Uterus (tissue), 2 donors: ENCODE results near the gene TMED10.

Experiments
- POLR2A ChIP-seq, 2 donors: fragments of 450-650 bp; IDR thresholded peaks; one replicate each; pipeline ENCODE4 v1.6.1; 2016; ENCODE audit warnings: antibody characterized with exemption in 2 of 2, mild to moderate bottlenecking in 1 of 2, moderate library complexity in 1 of 2
- TF ChIP-seq, protein P1 (sequence below), 4 experiments: fragments of 200-600 bp in 2 of 4; fragments of 450-650 bp in 2 of 4; sonication (generic) in 2 of 4; IDR thresholded peaks; one replicate each; pipeline ENCODE4 v1.5.1; 2016 to 2019; ENCODE audit warnings: antibody characterized with exemption in 4 of 4, mild to moderate bottlenecking in 2 of 4, moderate library complexity in 1 of 4

DNA sequence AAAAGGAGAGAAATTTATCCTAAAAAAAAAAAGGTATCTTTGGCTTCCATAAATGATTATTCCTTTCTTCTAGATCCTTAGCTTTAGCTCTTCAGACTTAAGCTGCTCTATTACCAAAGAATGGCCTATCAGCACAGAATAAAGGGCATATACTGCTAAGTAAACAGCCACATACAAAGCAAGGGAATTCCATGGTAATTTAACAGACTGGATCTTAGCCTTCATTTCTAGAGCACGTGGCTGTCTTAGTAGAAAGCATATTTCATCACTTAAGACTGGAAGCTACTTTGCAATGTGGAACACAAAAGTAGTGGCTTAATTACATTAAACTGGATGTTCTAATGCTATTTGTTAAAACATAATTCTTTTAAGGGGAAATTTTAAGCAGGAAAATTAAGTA is 23.1 kb downstream of the TMED10 start:
- TF ChIP-seq, protein P1, sequence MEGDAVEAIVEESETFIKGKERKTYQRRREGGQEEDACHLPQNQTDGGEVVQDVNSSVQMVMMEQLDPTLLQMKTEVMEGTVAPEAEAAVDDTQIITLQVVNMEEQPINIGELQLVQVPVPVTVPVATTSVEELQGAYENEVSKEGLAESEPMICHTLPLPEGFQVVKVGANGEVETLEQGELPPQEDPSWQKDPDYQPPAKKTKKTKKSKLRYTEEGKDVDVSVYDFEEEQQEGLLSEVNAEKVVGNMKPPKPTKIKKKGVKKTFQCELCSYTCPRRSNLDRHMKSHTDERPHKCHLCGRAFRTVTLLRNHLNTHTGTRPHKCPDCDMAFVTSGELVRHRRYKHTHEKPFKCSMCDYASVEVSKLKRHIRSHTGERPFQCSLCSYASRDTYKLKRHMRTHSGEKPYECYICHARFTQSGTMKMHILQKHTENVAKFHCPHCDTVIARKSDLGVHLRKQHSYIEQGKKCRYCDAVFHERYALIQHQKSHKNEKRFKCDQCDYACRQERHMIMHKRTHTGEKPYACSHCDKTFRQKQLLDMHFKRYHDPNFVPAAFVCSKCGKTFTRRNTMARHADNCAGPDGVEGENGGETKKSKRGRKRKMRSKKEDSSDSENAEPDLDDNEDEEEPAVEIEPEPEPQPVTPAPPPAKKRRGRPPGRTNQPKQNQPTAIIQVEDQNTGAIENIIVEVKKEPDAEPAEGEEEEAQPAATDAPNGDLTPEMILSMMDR (IDR thresholded peaks at IDR 0.05), result no peak
- no peak for TF ChIP-seq POLR2A (IDR thresholded peaks at IDR 0.05)
